A673 (cell line): Measurements from ENCODE around the gene ETS2. TPM values are rescaled to one million over a fixed set of nuclear protein-coding genes. Genes with fewer than 3 reads are reported as not detected.

Experiments
- BruUV-seq: library from RNA; stranded (reverse); fragments of 400-500 nt; replicated peaks from 2 replicates; lab custom pipeline; 2021; lab: Mats Ljungman, UMichigan
- CTCF ChIA-PET: fragments of 300-600 bp; sonication (Branson Sonifier 250); formaldehyde crosslinking; loops from one replicate; lab custom pipeline; 2022; ENCODE audit warnings: antibody characterized with exemption; lab: Charles Lee
- POLR2A ChIA-PET: fragments of 300-600 bp; sonication (Branson Sonifier 250); formaldehyde crosslinking; loops from one replicate; lab custom pipeline; 2022; ENCODE audit warnings: antibody characterized with exemption; ENCODE audit not compliant: low non-redundant PET; lab: Charles Lee
- DNase-seq: peaks from one replicate; pipeline ENCODE4 v3.0.0-alpha.2; 2015; ENCODE audit warnings: low spot score
- H3K27ac ChIP-seq: fragments of 200-600 bp; sonication (generic); 2 replicates; pipeline ENCODE4 v1.5.1; 2016; ENCODE audit warnings: mixed run types, low read depth, mild to moderate bottlenecking, mixed read lengths, antibody characterized with exemption, low read length; ENCODE audit not compliant: poor library complexity, severe bottlenecking
- H3K27me3 ChIP-seq: fragments of 200-600 bp; sonication (generic); replicated peaks from 2 replicates; pipeline ENCODE4 v1.6.1; 2017; ENCODE audit warnings: mixed run types, low read depth, mild to moderate bottlenecking, mixed read lengths, antibody characterized with exemption, low read length; ENCODE audit not compliant: insufficient read depth, poor library complexity
- H3K36me3 ChIP-seq: fragments of 200-600 bp; sonication (generic); 2 replicates; pipeline ENCODE4 v1.6.1; 2016; ENCODE audit warnings: mixed run types, mild to moderate bottlenecking, mixed read lengths, antibody characterized with exemption, low read length; ENCODE audit not compliant: insufficient read depth, poor library complexity, severe bottlenecking
- H3K4me1 ChIP-seq: fragments of 200-600 bp; sonication (generic); 2 replicates; pipeline ENCODE4 v1.6.1; 2017; ENCODE audit warnings: mixed run types, mild to moderate bottlenecking, mixed read lengths, antibody characterized with exemption, low read length; ENCODE audit not compliant: insufficient read depth, poor library complexity, severe bottlenecking
- H3K4me3 ChIP-seq: fragments of 200-600 bp; sonication (generic); 2 replicates; pipeline ENCODE4 v1.5.1; 2016; ENCODE audit warnings: low read depth, mixed run types, mild to moderate bottlenecking, mixed read lengths, low read length; ENCODE audit not compliant: poor library complexity, severe bottlenecking
- H3K9me3 ChIP-seq: fragments of 200-600 bp; sonication (generic); 2 replicates; pipeline ENCODE4 v1.6.1; 2016; ENCODE audit warnings: mixed run types, low read depth, mild to moderate bottlenecking, mixed read lengths, antibody characterized with exemption, low read length; ENCODE audit not compliant: poor library complexity, severe bottlenecking
- EZH2 ChIP-seq: fragments of 200-600 bp; sonication (generic); IDR thresholded peaks from 2 replicates; pipeline ENCODE4 v1.6.1; 2017; ENCODE audit warnings: borderline replicate concordance, low read depth, mild to moderate bottlenecking, mixed read lengths, antibody characterized with exemption, low read length; ENCODE audit not compliant: poor library complexity, severe bottlenecking
- intact Hi-C: fragments of 100-400 bp; cut with micrococcal nuclease; formaldehyde crosslinking; loops from one replicate; pipeline ENCODE4 v1.10.0; 2022; ENCODE audit not compliant: unreplicated experiment
- total RNA-seq: library from RNA; stranded (reverse); gene quantifications from 2 replicates; pipeline ENCODE4 v1.2.3, GENCODE V29; 2021
- TF ChIP-seq, protein P1 (sequence below): fragments of 300-800, 200-600 bp; sonication (generic); conservative IDR thresholded peaks from 2 replicates; pipeline ENCODE4 v1.5.1; 2017; ENCODE audit warnings: low read depth, mild to moderate bottlenecking, antibody characterized with exemption, low read length, moderate library complexity, mixed read lengths

ETS2 gene
- total RNA-seq, 1 experiment from 2014 or later = 45.6 TPM

DNA sequence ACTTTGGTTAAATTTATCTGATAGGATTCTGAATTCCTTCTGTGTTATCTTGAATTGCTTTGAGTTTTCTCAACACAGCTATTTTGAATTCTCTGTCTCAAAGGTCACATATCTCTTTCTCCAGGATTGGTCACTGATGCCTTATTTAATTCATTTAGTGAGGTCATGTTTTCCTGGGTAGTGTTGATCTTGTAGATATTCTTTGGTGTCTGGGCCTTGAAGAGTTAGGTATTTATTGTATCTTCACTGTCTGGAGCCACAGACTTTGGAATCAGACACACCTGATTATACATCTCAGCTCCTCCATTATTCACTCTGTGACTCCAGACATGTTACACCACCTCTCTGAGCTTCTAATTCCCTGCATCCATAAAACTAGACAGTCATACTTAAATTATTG is 34.2 kb upstream of the ETS2 start:
- no peak for DNase-seq
- intact Hi-C loops = no loop called here
- Histone ChIP-seq H3K9me3 (no peaks in the 10 kb centered on the region), H3K27me3 (no peaks in the 10 kb centered on the region), H3K4me3 (no peak overlapping the region), H3K36me3 (no peaks in the 10 kb centered on the region), H3K27ac (no peak overlapping the region), H3K4me1 (no peaks in the 10 kb centered on the region)
- TF ChIP-seq, protein P1, sequence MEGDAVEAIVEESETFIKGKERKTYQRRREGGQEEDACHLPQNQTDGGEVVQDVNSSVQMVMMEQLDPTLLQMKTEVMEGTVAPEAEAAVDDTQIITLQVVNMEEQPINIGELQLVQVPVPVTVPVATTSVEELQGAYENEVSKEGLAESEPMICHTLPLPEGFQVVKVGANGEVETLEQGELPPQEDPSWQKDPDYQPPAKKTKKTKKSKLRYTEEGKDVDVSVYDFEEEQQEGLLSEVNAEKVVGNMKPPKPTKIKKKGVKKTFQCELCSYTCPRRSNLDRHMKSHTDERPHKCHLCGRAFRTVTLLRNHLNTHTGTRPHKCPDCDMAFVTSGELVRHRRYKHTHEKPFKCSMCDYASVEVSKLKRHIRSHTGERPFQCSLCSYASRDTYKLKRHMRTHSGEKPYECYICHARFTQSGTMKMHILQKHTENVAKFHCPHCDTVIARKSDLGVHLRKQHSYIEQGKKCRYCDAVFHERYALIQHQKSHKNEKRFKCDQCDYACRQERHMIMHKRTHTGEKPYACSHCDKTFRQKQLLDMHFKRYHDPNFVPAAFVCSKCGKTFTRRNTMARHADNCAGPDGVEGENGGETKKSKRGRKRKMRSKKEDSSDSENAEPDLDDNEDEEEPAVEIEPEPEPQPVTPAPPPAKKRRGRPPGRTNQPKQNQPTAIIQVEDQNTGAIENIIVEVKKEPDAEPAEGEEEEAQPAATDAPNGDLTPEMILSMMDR = no peak
- BruUV-seq = no TSS peak
- CTCF ChIA-PET = no interaction called here
- POLR2A ChIA-PET = no interaction called here

- CTCF ChIA-PET = no interaction called here
- no TSS peak for BruUV-seq
- Histone ChIP-seq H3K27me3 (no peaks in the 10 kb centered on the region), H3K36me3 (no peaks in the 10 kb centered on the region), H3K27ac (no peak overlapping the region), H3K4me1 (no peaks in the 10 kb centered on the region), H3K9me3 (no peaks in the 10 kb centered on the region), H3K4me3 (no peak overlapping the region)
- POLR2A ChIA-PET = interaction anchor here (0.7 kb wide), 1 partner anchor 96 kb away, joined by 4 read pairs; no protein-coding TSS in a partner anchor
- no peak for DNase-seq
- TF ChIP-seq, protein P1 = no peak
- TF ChIP-seq EZH2 = no peak
- intact Hi-C loops = no loop called here
Observed at GRCh38 chr21:38772646-38773045, 33.1 kb upstream of the ETS2 start.

DNA sequence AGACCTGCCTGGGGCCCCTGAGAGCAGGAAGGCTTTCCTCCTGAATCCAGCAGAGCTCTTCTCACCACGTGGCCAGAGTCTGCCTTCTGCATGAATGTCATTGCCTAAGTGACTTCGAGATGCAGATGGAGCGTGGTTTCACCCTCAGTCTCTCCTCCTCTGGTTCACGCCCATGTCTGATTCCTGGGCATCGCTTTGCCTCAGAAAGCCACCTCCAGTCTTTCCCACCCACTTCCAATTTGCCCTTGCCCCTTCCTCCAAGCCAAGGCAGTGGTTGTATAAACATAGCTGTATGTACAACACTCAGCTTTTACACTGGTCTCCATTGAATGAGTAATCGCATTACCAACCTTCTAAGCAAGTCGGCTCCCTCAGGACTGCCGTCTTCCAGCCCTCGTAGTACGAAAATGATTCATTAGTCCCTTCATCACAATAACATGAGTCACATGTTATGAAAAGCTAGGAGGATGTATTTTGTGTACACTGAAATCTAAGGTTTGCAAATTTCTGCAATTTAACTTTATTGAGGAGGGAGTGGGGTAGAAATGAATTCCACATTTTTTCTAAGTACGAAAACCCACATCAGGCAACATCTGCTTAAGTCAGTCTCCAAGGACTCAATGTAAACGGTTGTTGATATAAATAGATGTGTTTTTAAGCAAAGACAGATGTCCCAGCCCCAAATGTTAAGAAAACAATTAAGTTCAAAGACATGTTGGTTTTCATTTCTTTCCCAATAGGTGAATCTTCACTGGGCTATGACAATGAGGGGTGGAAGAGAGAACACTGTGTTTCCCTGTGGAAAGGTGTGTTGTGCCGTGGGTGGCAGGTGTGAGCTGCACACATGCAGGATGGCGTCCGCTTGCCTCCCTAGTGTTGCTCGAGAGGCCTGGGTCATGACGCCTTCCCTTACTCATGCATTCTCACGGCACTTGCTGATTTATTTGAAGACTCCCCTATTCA is 32.3 kb upstream of the ETS2 start:
- Histone ChIP-seq H3K27me3 (no peaks in the 10 kb centered on the region), H3K4me3 (no peak overlapping the region), H3K9me3 (no peaks in the 10 kb centered on the region), H3K36me3 (no peaks in the 10 kb centered on the region), H3K4me1 (no peaks in the 10 kb centered on the region), H3K27ac (no peak overlapping the region)
- BruUV-seq = no TSS peak
- ChIA-PET POLR2A (interaction anchor here (0.7 kb wide), 1 partner anchor 97 kb away, joined by 4 read pairs; no protein-coding TSS in a partner anchor), CTCF (no interaction called here)
- intact Hi-C loops = no loop called here
- TF ChIP-seq EZH2 = no peak
- TF ChIP-seq, protein P1 = no peak
- DNase-seq = peak; percentile 24
